Endothelial cell (in vitro differentiated cells): ENCODE data around the gene TRIM47. TPM values are rescaled to one million over a fixed set of nuclear protein-coding genes. Genes with fewer than 3 reads are reported as not detected.

ENCODE experiments used
- DNase-seq: peaks from one replicate; pipeline ENCODE4 v3.0.0; 2021; ENCODE audit warnings: low spot score
- H3K27ac Mint-ChIP-seq: one replicate; pipeline ENCODE4 v1.8.0; 2021; ENCODE audit warnings: mixed read lengths, inconsistent platforms; ENCODE audit not compliant: unreplicated experiment
- H3K27me3 Mint-ChIP-seq: one replicate; pipeline ENCODE4 v1.8.0; 2021; ENCODE audit warnings: mild to moderate bottlenecking, moderate library complexity, mixed read lengths, inconsistent platforms; ENCODE audit not compliant: unreplicated experiment
- H3K36me3 Mint-ChIP-seq: one replicate; pipeline ENCODE4 v1.8.0; 2021; ENCODE audit warnings: mild to moderate bottlenecking, low read depth, mixed read lengths, inconsistent platforms; ENCODE audit not compliant: unreplicated experiment
- H3K4me1 Mint-ChIP-seq: one replicate; pipeline ENCODE4 v1.8.0; 2021; ENCODE audit warnings: mild to moderate bottlenecking, mixed read lengths, inconsistent platforms; ENCODE audit not compliant: unreplicated experiment
- H3K4me3 Mint-ChIP-seq: one replicate; pipeline ENCODE4 v1.8.0; 2021; ENCODE audit warnings: mild to moderate bottlenecking, mixed read lengths, inconsistent platforms; ENCODE audit not compliant: unreplicated experiment
- H3K9me3 Mint-ChIP-seq: one replicate; pipeline ENCODE4 v1.8.0; 2021; ENCODE audit warnings: mixed read lengths, inconsistent platforms; ENCODE audit not compliant: unreplicated experiment
- CTCF ChIP-seq: fragments of 200-600 bp; sonication (generic); IDR thresholded peaks from one replicate; pipeline ENCODE4 v1.5.0; 2021; ENCODE audit warnings: antibody characterized with exemption; ENCODE audit not compliant: unreplicated experiment
- total RNA-seq: library from RNA; stranded (reverse); fragmentation: NEBNext Ultra II Directional; extraction: Animal tissue kit (Norgen Biotek cat#: 25700); gene quantifications from one replicate; pipeline ENCODE4 v1.2.1, GENCODE V29; 2021; ENCODE audit not compliant: unreplicated experiment

The TRIM47 gene
- total RNA-seq, 1 donor from 2014 or later = 4.4 TPM

GRCh38 chr17:75825748-75826370 is 52.5 kb downstream of the TRIM47 start:
- no peak for TF ChIP-seq CTCF
- Mint-ChIP-seq H3K27me3 (peaks cover 1% of the 10 kb centered on the region), H3K4me1 (peaks cover 5% of the 10 kb centered on the region), H3K27ac (no peak overlapping the region), H3K36me3 (peaks cover 13% of the 10 kb centered on the region), H3K4me3 (no peak overlapping the region), H3K9me3 (no peaks in the 10 kb centered on the region)
- DNase-seq = no peak

GRCh38 chr17:75825149-75825552 is 53.2 kb downstream of the TRIM47 start:
- Mint-ChIP-seq H3K27me3 (peaks cover 1% of the 10 kb centered on the region), H3K27ac (no peak overlapping the region), H3K4me1 (peaks cover 5% of the 10 kb centered on the region), H3K4me3 (no peak overlapping the region), H3K9me3 (no peaks in the 10 kb centered on the region), H3K36me3 (peaks cover 16% of the 10 kb centered on the region)
- no peak for DNase-seq
- no peak for TF ChIP-seq CTCF

- Mint-ChIP-seq H3K27ac (no peak overlapping the region), H3K27me3 (no peaks in the 10 kb centered on the region), H3K9me3 (no peaks in the 10 kb centered on the region), H3K4me3 (no peak overlapping the region), H3K4me1 (peaks cover 5% of the 10 kb centered on the region), H3K36me3 (peaks cover 16% of the 10 kb centered on the region)
- no peak for DNase-seq
- no peak for TF ChIP-seq CTCF
Observed at GRCh38 chr17:75824666-75825065, 53.7 kb downstream of the TRIM47 start.

Other genes starting within 250 kb of the TRIM47 start
- gene SMIM5, start 245.1 kb downstream of the TRIM47 start, total RNA-seq = 1.1 TPM
- 40.2 TPM for gene RECQL5, start 211.4 kb downstream of the TRIM47 start, total RNA-seq
- gene SAP30BP, start 211.2 kb downstream of the TRIM47 start, total RNA-seq = 125 TPM
- 0.54 TPM for gene ITGB4, start 157.1 kb downstream of the TRIM47 start, total RNA-seq
- 18.0 TPM for gene GALK1, start 113.4 kb downstream of the TRIM47 start, total RNA-seq
- 28.8 TPM for gene UNK, start 93.8 kb downstream of the TRIM47 start, total RNA-seq
- gene UNC13D, start 34.2 kb downstream of the TRIM47 start, total RNA-seq = 11.5 TPM
- 69.6 TPM for gene WBP2, start 23.2 kb downstream of the TRIM47 start, total RNA-seq
- gene TRIM65, start 18.4 kb upstream of the TRIM47 start, total RNA-seq = 14.1 TPM
- 78.2 TPM for gene MRPL38, start 26.3 kb upstream of the TRIM47 start, total RNA-seq
- 7.8 TPM for gene FBF1, start 62.5 kb upstream of the TRIM47 start, total RNA-seq
- 36.1 TPM for gene ACOX1, start 100.6 kb upstream of the TRIM47 start, total RNA-seq
- 22.6 TPM for gene TEN1, start 100.7 kb upstream of the TRIM47 start, total RNA-seq
- 8.4 TPM for gene CDK3, start 122.3 kb upstream of the TRIM47 start, total RNA-seq
- gene EVPL, start 148.7 kb upstream of the TRIM47 start, total RNA-seq = not detected
- gene SRP68, start 193.9 kb upstream of the TRIM47 start, total RNA-seq = 62.6 TPM
- not detected for gene GALR2, start 196.2 kb upstream of the TRIM47 start, total RNA-seq
- not detected for gene ZACN, start 200.6 kb upstream of the TRIM47 start, total RNA-seq
- 183 TPM for gene EXOC7, start 225.2 kb upstream of the TRIM47 start, total RNA-seq